ENCODE data around the gene NCBP3.

The NCBP3 gene

GRCh38 chr17:3828151-3828851 is 17.7 kb downstream of the NCBP3 start:
- no peak for DNase-seq (ENCODE audit: low read depth)
- TF ChIP-seq, protein P1, sequence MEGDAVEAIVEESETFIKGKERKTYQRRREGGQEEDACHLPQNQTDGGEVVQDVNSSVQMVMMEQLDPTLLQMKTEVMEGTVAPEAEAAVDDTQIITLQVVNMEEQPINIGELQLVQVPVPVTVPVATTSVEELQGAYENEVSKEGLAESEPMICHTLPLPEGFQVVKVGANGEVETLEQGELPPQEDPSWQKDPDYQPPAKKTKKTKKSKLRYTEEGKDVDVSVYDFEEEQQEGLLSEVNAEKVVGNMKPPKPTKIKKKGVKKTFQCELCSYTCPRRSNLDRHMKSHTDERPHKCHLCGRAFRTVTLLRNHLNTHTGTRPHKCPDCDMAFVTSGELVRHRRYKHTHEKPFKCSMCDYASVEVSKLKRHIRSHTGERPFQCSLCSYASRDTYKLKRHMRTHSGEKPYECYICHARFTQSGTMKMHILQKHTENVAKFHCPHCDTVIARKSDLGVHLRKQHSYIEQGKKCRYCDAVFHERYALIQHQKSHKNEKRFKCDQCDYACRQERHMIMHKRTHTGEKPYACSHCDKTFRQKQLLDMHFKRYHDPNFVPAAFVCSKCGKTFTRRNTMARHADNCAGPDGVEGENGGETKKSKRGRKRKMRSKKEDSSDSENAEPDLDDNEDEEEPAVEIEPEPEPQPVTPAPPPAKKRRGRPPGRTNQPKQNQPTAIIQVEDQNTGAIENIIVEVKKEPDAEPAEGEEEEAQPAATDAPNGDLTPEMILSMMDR (IDR thresholded peaks at IDR 0.05; ENCODE audit: control insufficient read depth, insufficient read depth, low read depth, low read length, missing control alignments): no peak
- H3K4me3 ChIP-seq (ENCODE audit: control insufficient read depth, low read depth, low read length): no peak overlapping the region

DNA sequence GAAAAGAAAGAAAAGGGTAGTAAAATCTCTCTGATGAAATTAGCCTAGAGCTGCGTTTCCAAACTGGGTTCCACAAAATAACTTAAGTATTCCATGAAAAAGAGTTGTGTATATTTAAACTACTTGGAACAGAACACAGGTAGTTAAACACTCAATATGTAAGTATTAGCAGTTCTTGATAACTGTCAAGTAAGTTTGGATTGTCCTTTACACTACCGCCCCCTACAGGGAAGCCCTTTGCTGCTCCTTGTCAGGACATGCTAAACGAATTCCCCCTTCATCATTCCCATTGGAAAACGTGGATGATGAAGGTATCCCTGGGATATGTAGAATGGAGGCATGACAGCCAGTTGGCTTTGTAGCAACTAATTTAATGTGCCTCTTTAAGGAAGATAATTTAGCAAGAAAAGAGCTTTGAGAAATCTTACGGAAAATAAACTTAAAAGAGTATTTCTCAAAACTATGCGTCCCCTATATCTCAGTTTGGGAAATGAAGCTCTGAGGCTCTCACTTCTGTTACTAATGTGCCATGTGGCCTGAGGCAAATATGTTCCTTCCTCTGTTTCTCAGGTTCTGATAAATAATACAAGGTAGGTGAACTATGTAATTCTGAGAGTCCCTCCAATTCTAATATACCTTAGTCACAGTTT is 18.8 kb downstream of the NCBP3 start:
- TF ChIP-seq, protein P1 (IDR thresholded peaks at IDR 0.05; ENCODE audit: control insufficient read depth, insufficient read depth, low read depth, low read length, missing control alignments): peak; percentile 84
- H3K4me3 ChIP-seq (ENCODE audit: control insufficient read depth, low read depth, low read length): no peak overlapping the region
- peak; percentile 41 for DNase-seq (ENCODE audit: low read depth)

GRCh38 chr17:3826191-3826590 is 19.9 kb downstream of the NCBP3 start:
- no peak for DNase-seq (ENCODE audit: low read depth)
- TF ChIP-seq, protein P1 (IDR thresholded peaks at IDR 0.05; ENCODE audit: control insufficient read depth, insufficient read depth, low read depth, low read length, missing control alignments): no peak
- no peak overlapping the region for H3K4me3 ChIP-seq (ENCODE audit: control insufficient read depth, low read depth, low read length)

- no peak for DNase-seq (ENCODE audit: low read depth)
- TF ChIP-seq, protein P1 (IDR thresholded peaks at IDR 0.05; ENCODE audit: control insufficient read depth, insufficient read depth, low read depth, low read length, missing control alignments): no peak
Measured at GRCh38 chr17:3821101-3821500, 24.9 kb downstream of the NCBP3 start.

GRCh38 chr17:3818786-3819185 is 27.3 kb downstream of the NCBP3 start:
- TF ChIP-seq, protein P1 (IDR thresholded peaks at IDR 0.05; ENCODE audit: control insufficient read depth, insufficient read depth, low read depth, low read length, missing control alignments): no peak
- DNase-seq (ENCODE audit: low read depth): no peak
- H3K4me3 ChIP-seq (ENCODE audit: control insufficient read depth, low read depth, low read length): no peak overlapping the region

More at GRCh38 chr17:3821101-3821500, 24.9 kb downstream of the NCBP3 start:
- no peak overlapping the region for H3K4me3 ChIP-seq (ENCODE audit: control insufficient read depth, low read depth, low read length)

GRCh38 chr17:3817851-3818605 is 28.0 kb downstream of the NCBP3 start:
- H3K4me3 ChIP-seq (ENCODE audit: control insufficient read depth, low read depth, low read length): no peak overlapping the region
- no peak for DNase-seq (ENCODE audit: low read depth)
- TF ChIP-seq, protein P1 (IDR thresholded peaks at IDR 0.05; ENCODE audit: control insufficient read depth, insufficient read depth, low read depth, low read length, missing control alignments): no peak

All from AG09309 (cell line).